GM12874 (cell line): ENCODE measurements around the gene FCER2.

ENCODE experiments used
- TF ChIP-seq, protein P1 (sequence below): IDR thresholded peaks from 2 replicates; pipeline ENCODE4 v1.5.1; 2011; ENCODE audit warnings: low read depth, mild to moderate bottlenecking, control low read depth, low read length, moderate library complexity; ENCODE audit not compliant: insufficient read depth

The FCER2 gene

DNA sequence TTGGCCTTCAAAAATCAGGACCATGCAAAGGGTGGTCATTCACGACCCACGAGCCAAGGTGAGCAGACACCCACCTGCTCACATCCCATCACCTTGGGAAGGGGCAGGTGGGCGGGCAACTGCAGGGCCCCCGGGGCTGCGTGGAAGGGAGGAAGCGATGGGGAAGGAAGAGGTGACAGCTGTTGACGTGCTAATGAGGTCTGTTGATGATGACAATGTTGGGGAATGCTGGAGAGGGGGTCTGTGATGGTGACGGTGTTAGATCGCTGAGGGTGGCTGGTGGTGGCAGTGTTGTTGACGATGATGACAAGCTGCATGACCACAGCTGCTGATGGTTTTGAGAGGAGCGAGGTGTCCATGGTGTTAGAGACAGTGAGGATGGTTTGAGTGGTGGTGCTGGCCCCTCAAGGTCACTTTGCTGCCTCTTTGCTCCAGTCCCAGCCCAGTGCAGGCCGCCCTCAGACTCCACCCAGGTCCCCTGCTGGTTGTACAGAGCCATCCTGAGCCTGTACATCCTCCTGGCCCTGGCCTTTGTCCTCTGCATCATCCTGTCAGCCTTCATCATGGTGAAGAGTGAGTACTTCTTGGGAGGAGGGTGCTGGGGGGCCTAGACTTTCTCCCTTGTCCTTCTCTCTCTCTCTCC lies 24.1 kb downstream of the FCER2 start:
- TF ChIP-seq, protein P1, sequence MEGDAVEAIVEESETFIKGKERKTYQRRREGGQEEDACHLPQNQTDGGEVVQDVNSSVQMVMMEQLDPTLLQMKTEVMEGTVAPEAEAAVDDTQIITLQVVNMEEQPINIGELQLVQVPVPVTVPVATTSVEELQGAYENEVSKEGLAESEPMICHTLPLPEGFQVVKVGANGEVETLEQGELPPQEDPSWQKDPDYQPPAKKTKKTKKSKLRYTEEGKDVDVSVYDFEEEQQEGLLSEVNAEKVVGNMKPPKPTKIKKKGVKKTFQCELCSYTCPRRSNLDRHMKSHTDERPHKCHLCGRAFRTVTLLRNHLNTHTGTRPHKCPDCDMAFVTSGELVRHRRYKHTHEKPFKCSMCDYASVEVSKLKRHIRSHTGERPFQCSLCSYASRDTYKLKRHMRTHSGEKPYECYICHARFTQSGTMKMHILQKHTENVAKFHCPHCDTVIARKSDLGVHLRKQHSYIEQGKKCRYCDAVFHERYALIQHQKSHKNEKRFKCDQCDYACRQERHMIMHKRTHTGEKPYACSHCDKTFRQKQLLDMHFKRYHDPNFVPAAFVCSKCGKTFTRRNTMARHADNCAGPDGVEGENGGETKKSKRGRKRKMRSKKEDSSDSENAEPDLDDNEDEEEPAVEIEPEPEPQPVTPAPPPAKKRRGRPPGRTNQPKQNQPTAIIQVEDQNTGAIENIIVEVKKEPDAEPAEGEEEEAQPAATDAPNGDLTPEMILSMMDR: 0 out of 2 replicates have a peak, but pooled peaks have one; percentile 10

DNA sequence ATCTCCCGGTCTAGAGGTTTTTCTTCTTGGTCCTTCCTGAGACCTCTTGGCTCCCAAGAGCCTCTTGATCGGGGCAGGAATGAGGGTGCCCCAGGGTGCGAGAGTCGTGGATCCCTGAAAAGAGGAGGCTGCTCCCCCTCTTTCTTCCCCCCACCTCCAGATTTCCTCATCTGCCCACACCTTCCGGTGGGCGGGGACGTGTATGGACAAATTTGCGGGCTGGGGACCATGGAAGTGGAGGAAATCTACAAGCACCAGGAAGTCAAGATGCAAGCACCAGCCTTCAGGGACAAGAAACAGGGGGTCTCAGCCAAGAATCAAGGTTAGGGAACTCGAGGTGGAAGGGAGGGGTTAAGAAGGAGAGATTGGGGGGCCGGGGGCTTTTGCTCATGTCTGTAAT lies 25.1 kb downstream of the FCER2 start, which contains the start of gene MCEMP1:
TSS of gene MCEMP1 (plus strand) at position 237 of the 400 bp plus-strand sequence. CDS start at position 268, 31 bp downstream.
- TF ChIP-seq, protein P1: no peak

DNA sequence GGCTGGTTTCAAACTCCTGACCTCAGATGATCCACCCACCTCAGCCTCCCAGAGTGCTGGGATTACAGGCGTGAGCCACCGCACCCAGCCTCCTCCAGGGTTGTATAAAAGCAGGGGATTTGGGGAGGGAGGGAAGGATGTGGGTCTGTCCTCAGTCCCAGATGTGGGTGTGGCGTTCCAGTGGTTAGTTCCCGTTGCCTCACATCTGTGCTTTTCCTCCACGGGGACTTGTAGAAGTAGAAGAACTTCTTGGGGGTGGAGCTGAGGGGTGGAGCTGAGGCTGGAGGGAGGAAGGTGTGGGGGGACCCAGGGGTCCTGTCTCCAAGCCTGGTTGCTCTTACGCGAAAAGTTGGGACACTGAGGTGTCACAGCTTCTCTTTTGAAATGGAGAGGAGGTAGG lies 25.6 kb downstream of the FCER2 start:
- TF ChIP-seq, protein P1: no peak

DNA sequence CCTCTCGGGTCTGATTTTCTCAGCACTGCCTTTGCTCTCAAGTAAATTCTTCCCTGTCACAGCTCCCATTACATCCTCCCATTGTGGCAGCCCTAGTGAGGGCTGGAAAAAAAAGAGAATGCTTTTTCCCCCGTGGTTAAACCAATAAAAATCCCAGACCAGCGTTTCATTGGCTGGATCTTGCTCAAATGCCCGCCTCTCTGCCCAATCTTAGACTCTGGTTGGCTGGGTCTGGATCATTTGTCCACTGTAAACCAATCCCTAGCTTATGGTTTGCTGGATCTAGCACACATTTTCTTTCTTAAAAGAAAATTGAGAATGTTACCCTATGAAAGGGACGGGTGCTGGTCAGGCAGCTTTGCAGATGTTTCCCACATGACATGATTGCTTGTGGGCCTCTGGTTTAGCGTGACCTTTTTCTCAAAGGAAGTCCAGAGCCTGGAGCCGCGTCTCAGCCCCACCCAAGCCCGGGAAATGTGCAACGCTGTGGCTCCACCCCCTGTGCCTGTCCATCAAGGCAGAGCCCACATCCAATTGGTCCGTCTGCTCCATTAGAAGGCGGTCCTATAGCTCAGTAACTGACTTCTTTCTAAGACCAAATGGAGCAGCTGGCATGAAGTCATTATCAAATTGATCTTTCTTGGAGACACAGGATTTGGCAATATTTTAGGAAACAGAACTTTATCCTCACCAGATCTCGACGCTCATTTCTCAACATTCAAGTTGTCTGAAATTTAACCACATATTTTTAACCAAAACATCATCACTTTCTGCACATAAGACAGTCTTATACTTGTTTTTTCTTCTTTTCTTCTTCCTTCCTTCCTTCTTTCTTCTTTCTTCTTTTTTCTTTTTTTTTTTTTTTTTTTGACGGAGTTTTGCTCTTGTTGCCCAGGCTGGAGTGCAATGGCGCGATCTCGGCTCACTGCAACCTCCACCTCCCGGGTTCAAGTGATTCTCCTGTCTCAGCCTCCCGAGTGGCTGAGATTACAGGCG lies 27.6 kb downstream of the FCER2 start:
- TF ChIP-seq, protein P1: no peak

DNA sequence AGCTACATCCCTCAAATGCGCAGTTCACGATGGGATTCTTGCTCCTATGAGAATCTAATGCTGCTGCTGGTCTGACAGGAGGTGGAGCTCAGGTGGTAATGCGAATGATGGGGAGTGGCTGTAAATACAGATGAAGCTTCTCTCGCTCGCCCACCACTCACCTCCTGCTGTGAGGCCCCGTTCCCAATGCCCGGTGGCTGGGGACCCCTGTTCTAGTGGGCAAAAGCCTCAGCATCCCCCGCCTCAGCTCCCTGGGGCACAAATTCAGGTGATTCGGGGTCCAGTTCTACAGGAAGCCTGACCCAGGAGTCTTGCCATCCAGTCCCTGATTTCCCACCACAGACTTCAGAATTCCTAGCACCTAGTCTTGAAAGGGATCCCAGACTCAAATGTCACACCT lies 29.4 kb downstream of the FCER2 start:
- TF ChIP-seq, protein P1: no peak

DNA sequence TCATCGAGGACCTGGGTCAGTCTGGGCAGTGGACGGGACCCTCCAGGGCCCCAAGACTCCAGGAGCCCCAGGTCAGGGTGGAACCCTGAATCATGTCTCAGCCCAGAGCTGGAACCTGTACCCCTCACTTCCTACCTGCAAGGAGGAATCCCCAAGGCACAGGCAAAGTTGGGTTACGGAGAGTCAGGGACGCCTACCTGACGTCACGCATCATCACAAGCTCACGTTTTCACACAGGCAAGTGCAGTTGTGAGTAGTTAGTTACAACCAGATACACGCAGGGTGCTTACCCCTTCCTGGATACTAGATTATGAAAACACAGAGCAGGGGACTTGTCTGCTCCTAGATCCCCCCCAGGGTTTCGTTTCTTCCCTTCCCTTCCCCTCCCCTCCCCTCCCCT lies 31.1 kb downstream of the FCER2 start:
- TF ChIP-seq, protein P1: no peak

DNA sequence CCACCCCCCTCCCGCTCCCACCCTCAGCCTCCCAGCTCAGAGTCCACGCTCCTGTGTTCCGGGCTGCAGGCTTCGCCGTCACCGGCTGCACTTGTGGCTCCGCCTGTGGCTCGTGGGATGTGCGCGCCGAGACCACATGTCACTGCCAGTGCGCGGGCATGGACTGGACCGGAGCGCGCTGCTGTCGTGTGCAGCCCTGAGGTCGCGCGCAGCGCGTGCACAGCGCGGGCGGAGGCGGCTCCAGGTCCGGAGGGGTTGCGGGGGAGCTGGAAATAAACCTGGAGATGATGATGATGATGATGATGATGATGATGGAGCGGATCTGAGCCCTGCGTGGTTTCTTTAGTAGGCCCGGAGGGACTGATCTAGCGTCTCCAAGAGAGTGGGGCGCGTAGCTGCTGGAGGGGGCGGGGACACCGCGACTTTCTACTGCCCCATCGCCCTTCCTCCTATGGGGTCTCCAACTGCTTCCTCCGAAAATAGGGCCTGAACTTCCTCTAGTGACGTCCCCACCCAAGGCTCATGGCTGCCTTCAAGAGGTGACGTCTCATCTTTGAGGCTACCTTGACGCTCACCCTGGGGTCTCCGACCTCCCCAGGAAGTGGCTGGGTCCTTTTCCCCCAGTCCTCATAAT lies 31.7 kb downstream of the FCER2 start:
- TF ChIP-seq, protein P1: no peak
